HEK293 (cell line): ENCODE data around the gene CAMK2G.

Experiments
- CTCF ChIP-seq: fragments of 450-650 bp; formaldehyde crosslinking; IDR thresholded peaks from 2 replicates; pipeline ENCODE4 v1.5.1; 2016; ENCODE audit warnings: missing biosample characterization, missing genetic modification characterization
- KLF1 ChIP-seq: fragments of 450-650 bp; formaldehyde crosslinking; IDR thresholded peaks from 2 replicates; pipeline ENCODE4 v1.5.1; 2016; ENCODE audit warnings: missing biosample characterization, missing genetic modification characterization
- PATZ1 ChIP-seq: fragments of 450-650 bp; formaldehyde crosslinking; IDR thresholded peaks from 2 replicates; pipeline ENCODE4 v1.5.1; 2016; ENCODE audit warnings: missing biosample characterization, missing genetic modification characterization
- ZNF133 ChIP-seq: fragments of 450-650 bp; formaldehyde crosslinking; IDR thresholded peaks from 2 replicates; pipeline ENCODE4 v1.5.1; 2016; ENCODE audit warnings: missing biosample characterization, missing genetic modification characterization
- ZNF239 ChIP-seq: fragments of 450-650 bp; formaldehyde crosslinking; IDR thresholded peaks from 2 replicates; pipeline ENCODE4 v1.5.1; 2016; ENCODE audit warnings: missing biosample characterization, missing genetic modification characterization
- ZNF24 ChIP-seq: fragments of 450-650 bp; formaldehyde crosslinking; IDR thresholded peaks from 2 replicates; pipeline ENCODE4 v1.5.1; 2016; ENCODE audit warnings: missing biosample characterization, missing genetic modification characterization
- ZNF335 ChIP-seq: fragments of 450-650 bp; formaldehyde crosslinking; conservative IDR thresholded peaks from 2 replicates; pipeline ENCODE4 v1.5.1; 2016; ENCODE audit warnings: missing biosample characterization, missing genetic modification characterization
- ZNF621 ChIP-seq: fragments of 450-650 bp; formaldehyde crosslinking; IDR thresholded peaks from 2 replicates; pipeline ENCODE4 v1.5.1; 2017; ENCODE audit warnings: missing biosample characterization, missing genetic modification characterization
- ZNF776 ChIP-seq: fragments of 450-650 bp; formaldehyde crosslinking; IDR thresholded peaks from 2 replicates; pipeline ENCODE4 v1.5.0; 2017; ENCODE audit warnings: missing biosample characterization, missing genetic modification characterization, borderline replicate concordance

GRCh38 chr10:73812657-73813056 is 61.7 kb downstream of the CAMK2G start:
- TF ChIP-seq KLF1 = no peak
- TF ChIP-seq CTCF = no peak
- no peak for TF ChIP-seq ZNF621
- TF ChIP-seq ZNF776 (tag by site-specific recombination) = no peak
- TF ChIP-seq ZNF24 (tag by site-specific recombination) = no peak
- no peak for TF ChIP-seq PATZ1 (tag by site-specific recombination)
- no peak for TF ChIP-seq ZNF133 (tag by site-specific recombination)
- no peak for TF ChIP-seq ZNF335
- TF ChIP-seq ZNF239 (tag by site-specific recombination) = no peak
